A549 (cell line): Measurements from ENCODE around the gene TTC31. TPM values are rescaled to one million over a fixed set of nuclear protein-coding genes. Genes with fewer than 3 reads are reported as not detected.

Experiments
- ATAC-seq, 2 experiments: fragments of 200-7000 bp in 1 of 2; fragments of >200 bp in 1 of 2; cut with Nextera tagmentation in 1 of 2; cut with Tn5 transposase in 1 of 2; 3 replicates each; pipeline versions ENCODE4 v1.8.0 to v1.9.1; 2018 to 2020; ENCODE audit warnings: mild to moderate bottlenecking in 1 of 2, moderate library complexity in 1 of 2
- CTCF ChIA-PET: fragments of 300-600 bp; sonication (Branson Sonifier 250); formaldehyde crosslinking; extraction: SDS; loops from one replicate; lab custom pipeline; 2021; ENCODE audit warnings: antibody characterized with exemption, inconsistent platforms; lab: Yijun Ruan, JAX
- POLR2A ChIA-PET: fragments of 350-600 bp; formaldehyde crosslinking; extraction: SDS; loops from one replicate; lab custom pipeline; 2021; ENCODE audit warnings: antibody characterized with exemption, inconsistent platforms; lab: Yijun Ruan, JAX
- DNase-seq, 2 experiments: peaks; one replicate each; pipeline versions ENCODE4 v3.0.0 to v3.0.0-alpha.2; 2011 to 2016; ENCODE audit warnings: low read depth in 1 of 2, low spot score in 1 of 2
- FAIRE-seq: peaks from 2 replicates; lab custom pipeline; 2011; peaks lifted over from hg19 to GRCh38; lab: Jason Lieb, UNC
- H3K27ac ChIP-seq, 2 experiments: fragments of >200 bp; sonication (Bioruptor Twin); formaldehyde crosslinking; 3 replicates each; pipeline ENCODE4 v1.5.1; 2016 to 2017
- H3K4me1 ChIP-seq: fragments of >200 bp; sonication (Bioruptor Twin); formaldehyde crosslinking; 3 replicates; pipeline ENCODE4 v1.6.1; 2016
- H3K4me2 ChIP-seq: fragments of >200 bp; sonication (Bioruptor Twin); formaldehyde crosslinking; 3 replicates; pipeline ENCODE4 v1.6.1; 2016
- H3K4me3 ChIP-seq: fragments of >200 bp; sonication (Bioruptor Twin); formaldehyde crosslinking; 3 replicates; pipeline ENCODE4 v1.5.1; 2016
- H3K9me3 ChIP-seq: fragments of >200 bp; sonication (Bioruptor Twin); formaldehyde crosslinking; 3 replicates; pipeline ENCODE4 v1.6.1; 2016
- BHLHE40 ChIP-seq: IDR thresholded peaks from 2 replicates; pipeline ENCODE4 v1.6.1; 2012; ENCODE audit warnings: low read depth, low read length, inconsistent platforms
- CHD2 ChIP-seq: fragments of 150-350 bp; IDR thresholded peaks from 2 replicates; pipeline ENCODE4 v1.6.1; 2014; ENCODE audit warnings: low read length; ENCODE audit not compliant: partially characterized antibody
- CTCF ChIP-seq: fragments of >200 bp; sonication (Bioruptor Twin); formaldehyde crosslinking; IDR thresholded peaks from 3 replicates; pipeline ENCODE4 v1.5.1; 2016
- E2F6 ChIP-seq: IDR thresholded peaks from 2 replicates; pipeline ENCODE4 v1.6.1; 2012; ENCODE audit warnings: low read depth, borderline replicate concordance
- EHF ChIP-seq: fragments of 250-450 bp; sonication (Bioruptor Pico); IDR thresholded peaks from 2 replicates; pipeline ENCODE4 v1.5.0; 2020; ENCODE audit warnings: mild to moderate bottlenecking
- EHMT2 ChIP-seq: fragments of 200-600 bp; sonication (generic); IDR thresholded peaks from 2 replicates; pipeline ENCODE4 v1.6.1; 2016; ENCODE audit warnings: antibody characterized with exemption, low read depth, mild to moderate bottlenecking, moderate library complexity
- ESRRA ChIP-seq: fragments of 150-350 bp; IDR thresholded peaks from 2 replicates; pipeline ENCODE4 v1.6.1; 2014; ENCODE audit warnings: mild to moderate bottlenecking, low read length, borderline replicate concordance
- FOXS1 ChIP-seq: fragments of 250-450 bp; sonication (Bioruptor Pico); IDR thresholded peaks from 2 replicates; pipeline ENCODE4 v1.5.0; 2020; ENCODE audit warnings: mild to moderate bottlenecking, moderate library complexity
- HEYL ChIP-seq: fragments of 250-450 bp; sonication (Bioruptor Pico); IDR thresholded peaks from 2 replicates; pipeline ENCODE4 v1.8.0; 2021; ENCODE audit warnings: mild to moderate bottlenecking, moderate library complexity
- HMGXB4 ChIP-seq: fragments of 250-450 bp; sonication (Bioruptor Pico); IDR thresholded peaks from 2 replicates; pipeline ENCODE4 v1.5.0; 2021; ENCODE audit warnings: mild to moderate bottlenecking, moderate library complexity, borderline replicate concordance
- HOXB5 ChIP-seq: fragments of 250-450 bp; sonication (Bioruptor Pico); IDR thresholded peaks from 2 replicates; pipeline ENCODE4 v1.5.0; 2020; ENCODE audit warnings: mild to moderate bottlenecking, moderate library complexity
- JUN ChIP-seq, 2 experiments: fragments of >200 bp; sonication (Bioruptor Twin); formaldehyde crosslinking; IDR thresholded peaks; 2 replicates in 1 of 2; 3 replicates in 1 of 2; pipeline ENCODE4 v1.6.1; 2016 to 2017
- KDM1A ChIP-seq: fragments of 200-600 bp; sonication (generic); IDR thresholded peaks from 2 replicates; pipeline ENCODE4 v1.6.1; 2016; ENCODE audit warnings: low read depth, mild to moderate bottlenecking
- MAFK ChIP-seq: fragments of 450-650 bp; IDR thresholded peaks from 2 replicates; pipeline ENCODE4 v1.6.1; 2014; ENCODE audit not compliant: partially characterized antibody
- NPAS2 ChIP-seq: fragments of 250-450 bp; sonication (Bioruptor Pico); IDR thresholded peaks from 2 replicates; pipeline ENCODE4 v1.8.0; 2022; ENCODE audit warnings: mild to moderate bottlenecking, moderate library complexity, borderline replicate concordance
- NR3C1 ChIP-seq: fragments of >200 bp; sonication (Bioruptor Twin); formaldehyde crosslinking; IDR thresholded peaks from 3 replicates; pipeline ENCODE4 v1.6.1; 2017
- PHF8 ChIP-seq: fragments of 200-600 bp; sonication (generic); IDR thresholded peaks from 2 replicates; pipeline ENCODE4 v1.6.1; 2016; ENCODE audit warnings: low read depth, mild to moderate bottlenecking, antibody characterized with exemption, moderate library complexity, borderline replicate concordance
- RARB ChIP-seq: fragments of 250-450 bp; sonication (Bioruptor Pico); IDR thresholded peaks from 2 replicates; pipeline ENCODE4 v1.8.0; 2021; ENCODE audit warnings: mild to moderate bottlenecking, moderate library complexity
- RCOR1 ChIP-seq: fragments of 150-350 bp; IDR thresholded peaks from 2 replicates; pipeline ENCODE4 v1.6.1; 2014; ENCODE audit warnings: antibody characterized with exemption, low read length, low read depth
- REST ChIP-seq: fragments of 200-600 bp; sonication (generic); IDR thresholded peaks from 2 replicates; pipeline ENCODE4 v1.6.1; 2016; ENCODE audit warnings: antibody characterized with exemption, mild to moderate bottlenecking, moderate library complexity
- RFX5 ChIP-seq: fragments of 450-650 bp; IDR thresholded peaks from 2 replicates; pipeline ENCODE4 v1.7.1; 2014; ENCODE audit warnings: antibody characterized with exemption, mild to moderate bottlenecking, moderate library complexity
- RNF2 ChIP-seq: fragments of 200-600 bp; sonication (generic); IDR thresholded peaks from 2 replicates; pipeline ENCODE4 v1.6.1; 2016; ENCODE audit warnings: low read depth, mild to moderate bottlenecking, antibody characterized with exemption, moderate library complexity, borderline replicate concordance
- SREBF2 ChIP-seq: fragments of 450-650 bp; IDR thresholded peaks from 2 replicates; pipeline ENCODE4 v1.6.1; 2014; ENCODE audit warnings: mild to moderate bottlenecking, moderate library complexity
- TP53 ChIP-seq: fragments of 250-450 bp; sonication (Bioruptor Pico); IDR thresholded peaks from 2 replicates; pipeline ENCODE4 v1.5.0; 2021; ENCODE audit warnings: mild to moderate bottlenecking, moderate library complexity
- ZFP36 ChIP-seq: fragments of 450-650 bp; IDR thresholded peaks from 2 replicates; pipeline ENCODE4 v1.6.1; 2014; ENCODE audit warnings: borderline replicate concordance; ENCODE audit not compliant: partially characterized antibody
- ZNF302 ChIP-seq: fragments of 250-450 bp; sonication (Bioruptor Pico); IDR thresholded peaks from 2 replicates; pipeline ENCODE4 v1.9.0; 2021; ENCODE audit warnings: inconsistent platforms, mild to moderate bottlenecking, moderate library complexity
- ZSCAN20 ChIP-seq: fragments of 250-450 bp; sonication (Bioruptor Pico); IDR thresholded peaks from 2 replicates; pipeline ENCODE4 v1.8.0; 2022; ENCODE audit warnings: mild to moderate bottlenecking, moderate library complexity
- WGBS: methylation state at CpG from one replicate; pipeline ENCODE4 v1.1.6; 2017; ENCODE audit errors: missing lambda C conversion rate; 5-methylcytosine and 5-hydroxymethylcytosine counted together
- polyA plus RNA-seq, 4 experiments: library from polyadenylated mRNA; depleted of rRNA in 3 of 4; stranded (reverse); fragments of >200 nt; fragmentation: RNase III in 1 of 4; extraction: RNeasy Plus Mini Kit Qiagen cat#74134 plus additional on column Dnase treatment in 1 of 4; gene quantifications; 2 replicates in 3 of 4; 3 replicates in 1 of 4; pipeline ENCODE4 v1.2.3, GENCODE V29; 2011 to 2017

The TTC31 gene
- polyA plus RNA-seq, 2 of the 4 experiments (the other 2 are of a cell fraction) = 26.2 to 29.6 TPM

GRCh38 chr2:74457549-74458131 lies 25.2 kb upstream of the TTC31 start (continued):
- TF ChIP-seq REST = no peak
- no peak for TF ChIP-seq ZNF302
- TF ChIP-seq RFX5 = no peak
- peak; percentile 85 for TF ChIP-seq TP53 (CRISPR knock-in tag)
- TF ChIP-seq ZFP36 = no peak
- TF ChIP-seq KDM1A = peak; percentile 17; the same call in 1 of the 2 replicates
- peak; percentile 4; the same call in 1 of the 2 replicates for TF ChIP-seq E2F6
- TF ChIP-seq HMGXB4 (CRISPR knock-in tag) = peak; percentile 71; the same call in 1 of the 2 replicates
- TF ChIP-seq EHMT2 = no peak

GRCh38 chr2:74458132-74458937 lies 24.5 kb upstream of the TTC31 start, which contains the start of gene WBP1:
Gene WBP1, plus strand, starts transcription at chr2:74458438. Its CDS starts 165 bp downstream, at chr2:74458603.
- CTCF ChIA-PET = interaction anchor here (1.3 to 2.3 kb wide), 4 partner anchors 18 to 129 kb away, joined by 5 to 8 read pairs (median 6); partner anchors contain the start of genes CCDC142 and TTC31
- TF ChIP-seq FOXS1 = peak; percentile 88
- no peak for TF ChIP-seq SREBF2
- no peak for TF ChIP-seq NPAS2 (CRISPR knock-in tag)
- TF ChIP-seq EHMT2 = no peak
- no peak for TF ChIP-seq NR3C1
- TF ChIP-seq CTCF = no peak
- TF ChIP-seq BHLHE40 = no peak
- TF ChIP-seq JUN (IDR thresholded peaks at IDR 0.05) = peak; percentile 31 to 33; a peak in 2 of 5 replicates
- TF ChIP-seq EHF (CRISPR knock-in tag) = 0 out of 2 replicates have a peak, but pooled peaks have one; percentile 71
- no peak for TF ChIP-seq ZSCAN20 (CRISPR knock-in tag)
- TF ChIP-seq RNF2 = no peak
- TF ChIP-seq CHD2 = peak; percentile 16
- no peak for TF ChIP-seq RCOR1
- peak; percentile 94 for TF ChIP-seq HOXB5 (CRISPR knock-in tag)
- peak; percentile 81 for TF ChIP-seq RFX5
- TF ChIP-seq RARB (CRISPR knock-in tag) = no peak
- no peak for TF ChIP-seq HEYL (CRISPR knock-in tag)
- no peak for TF ChIP-seq MAFK
- peak; percentile 57; the same call in 1 of the 2 replicates for TF ChIP-seq PHF8
- no peak for TF ChIP-seq ESRRA

More at GRCh38 chr2:74458132-74458937, 24.5 kb upstream of the TTC31 start, which contains the start of gene WBP1:
- Histone ChIP-seq H3K4me2 (peak within 1 kb of the TSS; percentile 85), H3K27ac (peak within 1 kb of the TSS; percentile 87 to 92), H3K4me3 (peak within 1 kb of the TSS; percentile 70), H3K4me1 (peaks cover 25% of the 10 kb centered on the region), H3K9me3 (no peaks in the 10 kb centered on the region)
- peak; percentile 98 for FAIRE-seq
- WGBS = 5% methylated on average over 38 of the region's 38 CpGs
- ATAC-seq = peak; percentile 80 to 92
- peak; percentile 99 to 100 for DNase-seq
- POLR2A ChIA-PET = interaction anchor here (0.6 to 3.3 kb wide), 13 partner anchors 10 to 721 kb away, joined by 3 to 37 read pairs (median 6); partner anchors contain the start of genes AUP1, C2orf81, CCDC142 and HTRA2
